GM12878 (cell line): ENCODE results near the gene TAOK2. TPM values are rescaled to one million over a fixed set of nuclear protein-coding genes. Genes with fewer than 3 reads are reported as not detected.

ENCODE experiments used
- EED ChIP-seq: sonication (generic); IDR thresholded peaks from 2 replicates; pipeline ENCODE4 v1.6.1; 2016; ENCODE audit warnings: antibody characterized with exemption, low read depth
- ETV6 ChIP-seq, 2 experiments: fragments of 450-650 bp in 1 of 2; IDR thresholded peaks in 1 of 2; conservative IDR thresholded peaks in 1 of 2; 2 replicates each; pipeline ENCODE4 v1.6.1; 2014; ENCODE audit warnings: antibody characterized with exemption in 1 of 2, borderline replicate concordance in 1 of 2, low read depth in 1 of 2, mild to moderate bottlenecking in 1 of 2, moderate library complexity in 1 of 2
- FOS ChIP-seq: IDR thresholded peaks from 3 replicates; pipeline ENCODE4 v1.6.1; 2011; ENCODE audit warnings: borderline replicate concordance; ENCODE audit not compliant: insufficient read length; ENCODE audit errors: extremely low read depth
- GATAD2B ChIP-seq: fragments of 450-650 bp; conservative IDR thresholded peaks from 2 replicates; pipeline ENCODE4 v1.6.1; 2017; ENCODE audit warnings: low read depth, mild to moderate bottlenecking, moderate library complexity
- IKZF1 ChIP-seq: fragments of 450-650 bp; conservative IDR thresholded peaks from 2 replicates; pipeline ENCODE4 v1.6.1; 2017; ENCODE audit warnings: antibody characterized with exemption, mild to moderate bottlenecking
- JUNB ChIP-seq: IDR thresholded peaks from 2 replicates; pipeline ENCODE4 v1.6.1; 2016; ENCODE audit warnings: antibody characterized with exemption, mild to moderate bottlenecking
- MXI1 ChIP-seq: fragments of 150-350 bp; IDR thresholded peaks from 2 replicates; pipeline ENCODE4 v1.6.1; 2011; ENCODE audit warnings: low read depth, mild to moderate bottlenecking, inconsistent platforms, low read length, improper control_type of control experiment
- NFIC ChIP-seq: IDR thresholded peaks from 2 replicates; pipeline ENCODE4 v1.6.1; 2012; ENCODE audit warnings: low read depth, mild to moderate bottlenecking, inconsistent platforms, low read length, moderate library complexity
- NFXL1 ChIP-seq: fragments of 450-650 bp; IDR thresholded peaks from 2 replicates; pipeline ENCODE4 v1.6.1; 2017; ENCODE audit warnings: antibody characterized with exemption, mild to moderate bottlenecking, borderline replicate concordance
- NR2C2 ChIP-seq: IDR thresholded peaks from 2 replicates; pipeline ENCODE4 v1.6.1; 2011; ENCODE audit warnings: borderline replicate concordance, low read depth; ENCODE audit not compliant: control insufficient read depth, insufficient read length
- RAD51 ChIP-seq: fragments of 450-650 bp; IDR thresholded peaks from 2 replicates; pipeline ENCODE4 v1.6.1; 2016; ENCODE audit warnings: moderate library complexity, mild to moderate bottlenecking, inconsistent platforms
- RB1 ChIP-seq: fragments of 450-650 bp; formaldehyde crosslinking; IDR thresholded peaks from 2 replicates; pipeline ENCODE4 v1.6.1; 2017; ENCODE audit warnings: mild to moderate bottlenecking, borderline replicate concordance
- RELA ChIP-seq: fragments of 450-650 bp; IDR thresholded peaks from 2 replicates; pipeline ENCODE4 v1.8.0; 2014; ENCODE audit warnings: borderline replicate concordance; ENCODE audit not compliant: partially characterized antibody
- RFX5 ChIP-seq: IDR thresholded peaks from 2 replicates; pipeline ENCODE4 v1.6.1; 2011; ENCODE audit warnings: low read depth, low read length, improper control_type of control experiment
- TARDBP ChIP-seq: IDR thresholded peaks from 2 replicates; pipeline ENCODE4 v1.6.1; 2016; ENCODE audit warnings: borderline replicate concordance
- ZBED1 ChIP-seq: IDR thresholded peaks from 2 replicates; pipeline ENCODE4 v1.6.1; 2016; ENCODE audit warnings: borderline replicate concordance
- polyA plus RNA-seq, 11 experiments: library from polyadenylated mRNA; depleted of rRNA in 4 of 11; unstranded in 6 of 11; stranded (reverse) in 5 of 11; fragments of >200 nt; fragmentation: Nextera tagmentation in 4 of 11; fragmentation: Illumina TruSeq in 1 of 11; extraction: Ambion mirVana in 4 of 11; extraction: Trizol in 1 of 11; gene quantifications; 1 replicate in 1 of 11; 2 replicates in 10 of 11; pipeline versions ENCODE4 v1.2.1 to v1.2.3, GENCODE V29; 2011 to 2016; ENCODE audit warnings: inconsistent platforms in 2 of 11, missing spikeins in 2 of 11, low read depth in 1 of 11
- total RNA-seq, 4 experiments: library from RNA; depleted of rRNA in 3 of 4; stranded (reverse); fragments of >200 nt in 3 of 4; fragmentation: Illumina TruSeq in 1 of 4; extraction: Trizol in 1 of 4; gene quantifications; 2 replicates each; pipeline versions ENCODE4 v1.2.1 to v1.2.3, GENCODE V29; 2013 to 2021
- TF ChIP-seq, protein P1 (sequence below): IDR thresholded peaks from 2 replicates; pipeline ENCODE4 v1.6.1; 2011; ENCODE audit warnings: low read depth, mild to moderate bottlenecking, low read length, moderate library complexity, borderline replicate concordance; ENCODE audit errors: extremely low read depth
- TF ChIP-seq, protein P2 (sequence below): fragments of 450-650 bp; IDR thresholded peaks from 2 replicates; pipeline ENCODE4 v1.6.1; 2017; ENCODE audit warnings: mild to moderate bottlenecking
- TF ChIP-seq, protein P3 (sequence below): fragments of 450-650 bp; IDR thresholded peaks from 2 replicates; pipeline ENCODE4 v1.6.1; 2017; ENCODE audit warnings: antibody characterized with exemption, mild to moderate bottlenecking, moderate library complexity
- TF ChIP-seq, protein P4 (sequence below), 3 experiments: IDR thresholded peaks in 2 of 3; conservative IDR thresholded peaks in 1 of 3; 2 replicates each; pipeline ENCODE4 v1.5.1; 2011; ENCODE audit warnings: low read depth in 3 of 3, low read length in 3 of 3, mild to moderate bottlenecking in 3 of 3, control low read depth in 2 of 3, moderate library complexity in 2 of 3, inconsistent platforms in 1 of 3, mixed read lengths in 1 of 3; ENCODE audit not compliant: control insufficient read depth in 2 of 3, insufficient read depth in 1 of 3; ENCODE audit errors: extremely low read depth in 1 of 3

TAOK2 gene
- total and polyA plus RNA-seq, 10 of the 15 experiments (the other 5 are each of a cell fraction or from before 2014, with no cell fraction given): 0.14 to 40.2 (median 11.6) TPM

DNA sequence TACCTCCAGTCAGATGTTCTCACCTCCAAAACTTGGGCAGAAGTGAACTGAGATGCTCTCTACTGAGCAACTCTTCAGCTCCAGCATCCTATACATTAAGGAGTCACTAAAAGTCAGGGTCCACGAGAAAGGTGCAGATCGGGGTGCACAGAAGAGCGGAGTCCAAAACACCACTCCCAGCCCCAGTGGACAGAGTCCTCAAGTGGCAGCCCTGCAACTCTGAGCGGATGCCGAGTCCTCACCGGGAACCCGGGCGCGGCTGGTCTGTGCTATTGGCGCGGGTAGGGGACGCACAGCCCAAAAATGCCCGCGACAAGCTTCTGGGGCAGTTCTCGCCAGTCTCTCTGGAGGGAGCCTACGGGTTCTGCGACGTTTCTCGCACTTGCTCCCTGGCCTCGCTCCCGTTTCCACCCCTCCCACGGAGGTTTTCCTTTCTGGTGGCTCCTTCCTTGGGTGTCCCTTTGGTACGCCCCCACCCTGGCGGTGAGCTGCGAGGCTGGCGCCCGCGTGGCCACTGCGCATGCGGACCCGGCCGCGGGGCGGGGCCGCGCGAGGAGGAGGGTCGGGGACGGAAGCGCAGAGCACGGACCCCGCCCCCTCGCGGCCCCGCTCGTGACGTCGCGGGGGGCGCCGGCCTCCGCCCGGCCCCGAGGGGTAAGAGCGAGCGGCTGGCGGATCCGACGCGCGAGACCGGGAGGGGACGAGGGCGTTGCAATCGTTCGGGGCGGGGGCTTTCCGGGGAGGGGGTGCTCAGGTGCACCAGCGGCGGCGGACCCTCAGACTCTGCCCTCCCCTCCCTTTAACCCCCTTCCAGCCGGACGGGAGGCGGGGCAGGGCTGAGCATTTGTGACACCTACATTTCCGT is 12.0 kb upstream of the TAOK2 start, which contains the start of gene TMEM219 (continued):
- TF ChIP-seq FOS (no peak), NR2C2 (no peak), JUNB (no peak), EED (peak; percentile 31; the same call in 1 of the 2 replicates), GATAD2B (peak; percentile 58; the same call in 1 of the 2 replicates), TARDBP (no peak), RAD51 (no peak), RB1 (peak; percentile 56; the same call in 1 of the 2 replicates), MXI1 (no peak; the same call in 1 of the 2 replicates), RFX5 (no peak), ZBED1 (no peak), RELA (peak; percentile 10), ETV6 (conservative IDR thresholded peaks at IDR 0.05 in 1 of 2, IDR thresholded peaks at IDR 0.05 in 1 of 2; ENCODE audit: borderline replicate concordance in 1 of 2, low read depth in 1 of 2) (no peak), IKZF1 (peak; percentile 81), NFXL1 (no peak), NFIC (no peak)
- TF ChIP-seq, protein P1, sequence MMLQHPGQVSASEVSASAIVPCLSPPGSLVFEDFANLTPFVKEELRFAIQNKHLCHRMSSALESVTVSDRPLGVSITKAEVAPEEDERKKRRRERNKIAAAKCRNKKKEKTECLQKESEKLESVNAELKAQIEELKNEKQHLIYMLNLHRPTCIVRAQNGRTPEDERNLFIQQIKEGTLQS: no peak
- TF ChIP-seq, protein P2, sequence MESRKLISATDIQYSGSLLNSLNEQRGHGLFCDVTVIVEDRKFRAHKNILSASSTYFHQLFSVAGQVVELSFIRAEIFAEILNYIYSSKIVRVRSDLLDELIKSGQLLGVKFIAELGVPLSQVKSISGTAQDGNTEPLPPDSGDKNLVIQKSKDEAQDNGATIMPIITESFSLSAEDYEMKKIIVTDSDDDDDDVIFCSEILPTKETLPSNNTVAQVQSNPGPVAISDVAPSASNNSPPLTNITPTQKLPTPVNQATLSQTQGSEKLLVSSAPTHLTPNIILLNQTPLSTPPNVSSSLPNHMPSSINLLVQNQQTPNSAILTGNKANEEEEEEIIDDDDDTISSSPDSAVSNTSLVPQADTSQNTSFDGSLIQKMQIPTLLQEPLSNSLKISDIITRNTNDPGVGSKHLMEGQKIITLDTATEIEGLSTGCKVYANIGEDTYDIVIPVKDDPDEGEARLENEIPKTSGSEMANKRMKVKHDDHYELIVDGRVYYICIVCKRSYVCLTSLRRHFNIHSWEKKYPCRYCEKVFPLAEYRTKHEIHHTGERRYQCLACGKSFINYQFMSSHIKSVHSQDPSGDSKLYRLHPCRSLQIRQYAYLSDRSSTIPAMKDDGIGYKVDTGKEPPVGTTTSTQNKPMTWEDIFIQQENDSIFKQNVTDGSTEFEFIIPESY: no peak
- TF ChIP-seq, protein P3, sequence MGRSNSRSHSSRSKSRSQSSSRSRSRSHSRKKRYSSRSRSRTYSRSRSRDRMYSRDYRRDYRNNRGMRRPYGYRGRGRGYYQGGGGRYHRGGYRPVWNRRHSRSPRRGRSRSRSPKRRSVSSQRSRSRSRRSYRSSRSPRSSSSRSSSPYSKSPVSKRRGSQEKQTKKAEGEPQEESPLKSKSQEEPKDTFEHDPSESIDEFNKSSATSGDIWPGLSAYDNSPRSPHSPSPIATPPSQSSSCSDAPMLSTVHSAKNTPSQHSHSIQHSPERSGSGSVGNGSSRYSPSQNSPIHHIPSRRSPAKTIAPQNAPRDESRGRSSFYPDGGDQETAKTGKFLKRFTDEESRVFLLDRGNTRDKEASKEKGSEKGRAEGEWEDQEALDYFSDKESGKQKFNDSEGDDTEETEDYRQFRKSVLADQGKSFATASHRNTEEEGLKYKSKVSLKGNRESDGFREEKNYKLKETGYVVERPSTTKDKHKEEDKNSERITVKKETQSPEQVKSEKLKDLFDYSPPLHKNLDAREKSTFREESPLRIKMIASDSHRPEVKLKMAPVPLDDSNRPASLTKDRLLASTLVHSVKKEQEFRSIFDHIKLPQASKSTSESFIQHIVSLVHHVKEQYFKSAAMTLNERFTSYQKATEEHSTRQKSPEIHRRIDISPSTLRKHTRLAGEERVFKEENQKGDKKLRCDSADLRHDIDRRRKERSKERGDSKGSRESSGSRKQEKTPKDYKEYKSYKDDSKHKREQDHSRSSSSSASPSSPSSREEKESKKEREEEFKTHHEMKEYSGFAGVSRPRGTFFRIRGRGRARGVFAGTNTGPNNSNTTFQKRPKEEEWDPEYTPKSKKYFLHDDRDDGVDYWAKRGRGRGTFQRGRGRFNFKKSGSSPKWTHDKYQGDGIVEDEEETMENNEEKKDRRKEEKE: peak; percentile 90
- TF ChIP-seq, protein P4, sequence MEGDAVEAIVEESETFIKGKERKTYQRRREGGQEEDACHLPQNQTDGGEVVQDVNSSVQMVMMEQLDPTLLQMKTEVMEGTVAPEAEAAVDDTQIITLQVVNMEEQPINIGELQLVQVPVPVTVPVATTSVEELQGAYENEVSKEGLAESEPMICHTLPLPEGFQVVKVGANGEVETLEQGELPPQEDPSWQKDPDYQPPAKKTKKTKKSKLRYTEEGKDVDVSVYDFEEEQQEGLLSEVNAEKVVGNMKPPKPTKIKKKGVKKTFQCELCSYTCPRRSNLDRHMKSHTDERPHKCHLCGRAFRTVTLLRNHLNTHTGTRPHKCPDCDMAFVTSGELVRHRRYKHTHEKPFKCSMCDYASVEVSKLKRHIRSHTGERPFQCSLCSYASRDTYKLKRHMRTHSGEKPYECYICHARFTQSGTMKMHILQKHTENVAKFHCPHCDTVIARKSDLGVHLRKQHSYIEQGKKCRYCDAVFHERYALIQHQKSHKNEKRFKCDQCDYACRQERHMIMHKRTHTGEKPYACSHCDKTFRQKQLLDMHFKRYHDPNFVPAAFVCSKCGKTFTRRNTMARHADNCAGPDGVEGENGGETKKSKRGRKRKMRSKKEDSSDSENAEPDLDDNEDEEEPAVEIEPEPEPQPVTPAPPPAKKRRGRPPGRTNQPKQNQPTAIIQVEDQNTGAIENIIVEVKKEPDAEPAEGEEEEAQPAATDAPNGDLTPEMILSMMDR (IDR thresholded peaks at IDR 0.05 in 2 of 3, conservative IDR thresholded peaks at IDR 0.05 in 1 of 3; ENCODE audit: control insufficient read depth in 2 of 3, extremely low read depth in 1 of 3, insufficient read depth in 1 of 3, low read depth in 3 of 3, low read length in 3 of 3): peak; percentile 17 to 32 (median 22); a peak in 2 of 6 replicates
